ENCODE measurements around the gene THAP5.
A peak's percentile ranks its signal among the peaks of the same experiment; 100 is the strongest.

The THAP5 gene, protein sequence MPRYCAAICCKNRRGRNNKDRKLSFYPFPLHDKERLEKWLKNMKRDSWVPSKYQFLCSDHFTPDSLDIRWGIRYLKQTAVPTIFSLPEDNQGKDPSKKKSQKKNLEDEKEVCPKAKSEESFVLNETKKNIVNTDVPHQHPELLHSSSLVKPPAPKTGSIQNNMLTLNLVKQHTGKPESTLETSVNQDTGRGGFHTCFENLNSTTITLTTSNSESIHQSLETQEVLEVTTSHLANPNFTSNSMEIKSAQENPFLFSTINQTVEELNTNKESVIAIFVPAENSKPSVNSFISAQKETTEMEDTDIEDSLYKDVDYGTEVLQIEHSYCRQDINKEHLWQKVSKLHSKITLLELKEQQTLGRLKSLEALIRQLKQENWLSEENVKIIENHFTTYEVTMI

DNA sequence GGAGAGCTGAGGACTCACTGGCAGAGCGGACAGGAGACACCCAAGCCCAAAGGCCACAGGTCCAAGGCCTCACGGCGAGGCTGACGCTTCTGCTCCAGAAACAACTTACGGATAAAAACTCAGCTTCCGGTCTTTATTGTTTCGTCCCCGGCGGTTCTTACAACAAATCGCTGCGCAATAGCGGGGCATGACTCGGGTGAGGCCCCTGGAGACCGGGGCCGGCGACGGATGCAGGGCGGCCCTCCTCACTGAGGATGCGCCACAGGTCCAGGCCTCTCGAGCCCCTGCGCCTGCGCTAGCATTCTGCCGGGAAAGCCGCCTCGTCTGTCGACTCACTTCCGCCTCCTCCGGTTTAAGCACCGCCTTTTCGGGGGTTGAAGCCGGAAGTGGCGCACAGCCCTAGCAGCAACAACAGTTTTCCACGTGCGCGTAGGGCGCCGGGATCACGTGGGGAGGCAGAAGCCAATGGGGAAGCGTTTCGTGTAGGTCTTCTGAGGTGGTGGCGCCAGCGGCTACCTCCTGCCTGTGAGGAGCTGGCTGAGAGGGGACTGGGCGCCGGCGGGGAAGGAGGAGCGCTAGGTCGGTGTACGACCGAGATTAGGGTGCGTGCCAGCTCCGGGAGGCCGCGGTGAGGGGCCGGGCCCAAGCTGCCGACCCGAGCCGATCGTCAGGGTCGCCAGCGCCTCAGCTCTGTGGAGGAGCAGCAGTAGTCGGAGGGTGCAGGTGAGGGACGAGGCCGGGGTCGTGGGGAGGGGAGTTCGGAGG lies at the start of gene THAP5, which contains the start of gene DNAJB9:
TSS of gene THAP5 (minus strand) at position 326 of the 765 bp plus-strand sequence. CDS start at position 189, 137 bp downstream.
TSS of gene DNAJB9 (plus strand) at position 494 of the 765 bp plus-strand sequence. CDS start 1,853 bp downstream, outside the sequence.
- DNase-seq: peak; percentile 98

DNA sequence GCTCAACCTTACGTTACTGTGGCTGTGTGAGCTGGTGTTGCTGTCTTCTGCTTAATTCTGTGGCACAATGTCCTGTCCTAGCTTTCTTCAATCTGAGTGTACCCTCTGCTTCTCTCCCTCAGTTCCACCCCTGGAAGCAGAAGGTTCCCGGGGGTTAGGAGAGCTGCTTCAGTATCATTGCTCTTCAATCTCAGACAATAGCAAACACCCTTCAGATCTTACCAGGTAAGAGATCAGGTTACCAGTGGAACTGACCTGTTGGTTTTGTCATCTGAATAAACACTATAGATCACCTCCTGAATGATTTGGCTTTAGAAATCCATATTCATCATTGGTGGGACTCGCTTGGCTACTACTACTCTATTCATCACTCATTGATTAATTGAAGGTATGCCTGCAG lies 48.5 kb upstream of the THAP5 start:
- DNase-seq: no peak

DNA sequence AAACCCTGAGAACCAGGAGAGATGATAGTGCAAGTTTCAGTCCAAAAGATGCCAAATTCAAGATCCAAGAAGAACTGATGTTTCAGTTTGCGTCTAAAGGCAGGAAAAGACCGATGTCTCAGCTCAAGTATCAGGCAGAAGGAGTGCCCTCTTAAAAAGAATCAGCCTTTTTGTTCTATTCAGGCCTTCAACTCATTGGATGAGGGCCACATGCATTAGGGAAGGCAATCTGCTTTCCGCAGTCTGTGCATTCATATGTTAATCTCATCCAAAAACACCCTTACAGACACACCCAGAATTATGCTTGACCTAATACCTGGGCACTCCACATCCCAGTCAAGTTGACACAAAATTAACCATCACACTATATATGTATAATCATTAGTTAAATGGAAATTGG lies 45.4 kb upstream of the THAP5 start:
- DNase-seq: no peak

DNA sequence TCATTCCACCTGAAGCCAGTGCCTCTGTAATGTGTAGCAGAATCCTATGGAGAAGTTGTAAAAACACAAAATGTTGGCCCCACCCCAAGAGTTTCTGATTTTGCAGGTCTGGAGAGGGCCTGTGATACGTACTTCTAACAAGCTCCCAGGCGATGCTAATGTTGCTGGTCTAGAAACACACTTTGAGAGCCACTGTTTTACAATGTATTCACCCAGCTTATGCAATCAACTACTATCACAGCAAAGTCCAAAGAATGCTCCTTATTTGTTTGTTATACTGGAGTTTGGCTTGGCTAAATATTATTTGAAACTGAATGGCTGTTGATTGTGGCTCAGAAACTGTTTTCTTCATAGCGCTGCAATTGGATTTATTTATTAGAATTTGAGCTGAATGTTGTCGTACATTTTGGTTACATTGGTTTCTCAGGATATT lies 44.5 kb upstream of the THAP5 start:
- DNase-seq: no peak

DNA sequence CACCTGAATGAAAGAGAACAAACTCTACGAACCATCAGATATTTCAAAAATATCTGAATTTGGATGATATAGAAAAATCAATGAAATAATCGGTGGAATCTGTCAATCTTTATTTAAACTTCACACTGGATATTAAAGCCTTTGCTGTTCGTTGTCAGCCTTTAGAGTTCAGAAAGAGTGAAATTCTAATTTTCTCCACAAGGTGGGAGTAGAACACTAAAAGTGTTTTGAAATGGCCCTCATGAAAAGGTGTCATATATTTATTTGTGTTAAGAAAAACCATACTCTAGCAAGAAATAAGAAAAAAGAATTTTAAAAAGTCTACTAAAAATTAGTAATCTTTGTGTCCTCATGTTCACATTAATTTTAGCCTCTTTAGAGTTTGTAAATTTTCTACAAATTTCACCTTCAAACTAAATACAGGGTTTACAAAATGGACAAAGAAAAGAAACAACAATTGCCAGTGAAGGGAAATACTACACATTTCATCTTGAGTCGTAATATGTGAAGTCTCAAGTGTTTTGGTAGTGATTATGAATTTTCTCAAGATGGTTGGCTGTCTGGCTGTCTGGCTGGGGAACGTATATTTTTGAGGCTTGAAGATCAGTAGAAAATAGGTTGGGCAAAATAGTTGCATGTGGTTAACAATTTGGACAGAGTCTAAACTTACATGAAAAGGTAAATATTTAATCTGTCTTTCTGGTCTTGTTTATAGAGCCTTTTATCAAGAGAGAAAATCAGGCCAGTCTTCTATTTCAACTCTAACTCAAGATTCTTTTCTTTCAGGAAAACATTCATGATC lies 43.8 kb upstream of the THAP5 start:
- peak in 1 of 2 experiments; percentile 37 for DNase-seq

DNA sequence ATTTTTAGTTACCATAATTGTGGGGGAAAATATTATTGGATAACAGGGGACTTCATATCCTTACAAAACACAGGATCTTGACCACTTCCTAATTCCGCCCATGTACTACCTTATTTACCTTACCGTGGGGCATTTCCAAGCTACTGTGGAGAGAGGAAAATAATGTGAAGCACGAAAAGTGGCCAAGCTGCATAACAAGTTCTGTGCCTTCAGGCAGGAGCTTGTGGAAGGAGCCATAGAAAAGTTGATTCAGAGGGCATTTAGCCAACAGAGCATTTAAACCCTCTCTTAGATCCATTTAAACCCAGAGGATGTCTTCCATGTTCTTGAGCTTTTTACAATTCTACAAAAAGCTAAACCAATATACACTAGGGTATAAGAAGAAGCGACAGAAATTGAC lies 41.8 kb upstream of the THAP5 start:
- DNase-seq: no peak

DNA sequence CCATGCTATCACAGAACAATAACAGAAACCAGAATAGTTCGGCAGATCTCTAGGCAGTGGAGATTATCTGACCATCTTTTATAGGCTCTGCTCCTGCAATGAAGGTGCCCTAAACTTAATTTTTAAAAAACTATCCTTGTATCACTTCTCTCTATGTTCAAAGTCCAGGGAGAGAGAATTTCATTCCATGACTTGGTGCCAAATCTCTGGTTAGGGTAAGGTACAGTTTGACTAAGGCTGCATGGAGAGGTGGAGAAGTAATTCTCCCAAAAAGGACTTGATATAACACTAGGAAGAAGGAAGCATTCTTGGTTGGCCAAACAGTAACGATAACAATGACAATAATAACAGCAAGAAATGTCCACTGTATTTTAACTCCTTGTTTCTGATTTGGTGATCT lies 40.1 kb upstream of the THAP5 start:
- DNase-seq: no peak

DNA sequence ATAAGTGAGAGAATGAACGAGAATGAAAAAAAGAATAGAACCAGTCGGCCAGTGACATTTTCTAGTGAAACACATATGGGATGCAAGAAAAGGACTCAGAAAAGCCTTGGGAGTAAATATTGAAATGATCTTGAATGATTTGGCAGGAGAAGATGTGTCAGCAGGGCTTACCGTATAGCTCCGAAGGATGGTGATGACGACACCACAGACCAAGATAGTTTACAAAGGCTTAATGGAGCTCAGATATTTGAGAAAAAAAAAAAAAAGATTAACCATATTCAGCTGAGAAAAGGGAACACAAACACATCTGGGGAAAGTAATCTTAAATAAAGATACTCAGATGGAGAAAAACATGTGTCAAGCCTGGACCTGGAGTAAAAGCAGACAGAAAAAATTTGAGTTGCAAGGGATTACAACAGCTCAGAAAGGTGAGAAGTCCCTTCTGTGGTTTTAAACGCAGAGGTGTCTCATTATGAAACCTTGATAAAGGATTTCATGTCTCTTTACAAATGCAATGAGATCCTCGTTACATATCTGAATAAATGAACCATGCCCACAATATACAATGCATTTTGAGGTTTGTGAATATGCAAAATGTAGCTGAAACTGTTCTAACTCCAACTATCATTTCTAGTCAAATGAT lies 36.2 kb upstream of the THAP5 start:
- DNase-seq: no peak

DNA sequence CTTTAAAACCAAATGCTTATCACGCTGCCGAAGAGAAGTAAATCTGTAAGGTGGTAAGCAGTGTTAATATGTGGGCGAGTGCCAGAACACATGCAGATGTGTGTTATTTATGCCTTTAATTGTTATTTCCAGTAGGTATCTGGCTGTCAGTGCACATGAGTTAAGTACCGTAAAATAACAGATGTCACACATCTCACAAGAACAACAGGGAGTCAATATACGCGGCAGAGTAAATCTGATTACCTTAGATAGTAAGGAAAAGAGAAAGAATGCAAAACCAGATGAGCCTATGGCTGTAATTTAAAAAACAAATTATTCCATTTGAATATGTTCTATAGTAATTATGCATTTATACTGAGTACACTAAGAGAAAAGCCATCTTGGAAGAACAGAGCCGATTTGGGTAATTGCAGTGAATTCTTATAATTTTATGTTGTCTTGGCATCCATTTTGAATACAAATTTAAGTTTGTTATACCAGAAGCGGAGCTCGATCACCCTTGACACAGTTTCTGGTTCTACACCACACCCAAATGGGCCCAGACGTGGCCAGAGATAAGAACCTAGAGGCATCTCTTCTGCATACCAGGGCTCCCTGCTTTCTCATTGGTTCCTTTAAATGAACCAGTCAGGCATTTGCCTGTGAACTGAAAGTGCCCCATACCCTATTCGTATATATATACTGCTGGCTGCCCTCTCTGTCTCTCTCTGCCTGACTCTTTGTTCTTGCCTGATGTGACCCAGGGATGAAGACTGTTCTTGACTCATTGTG lies 35.0 kb upstream of the THAP5 start:
- no peak for DNase-seq

DNA sequence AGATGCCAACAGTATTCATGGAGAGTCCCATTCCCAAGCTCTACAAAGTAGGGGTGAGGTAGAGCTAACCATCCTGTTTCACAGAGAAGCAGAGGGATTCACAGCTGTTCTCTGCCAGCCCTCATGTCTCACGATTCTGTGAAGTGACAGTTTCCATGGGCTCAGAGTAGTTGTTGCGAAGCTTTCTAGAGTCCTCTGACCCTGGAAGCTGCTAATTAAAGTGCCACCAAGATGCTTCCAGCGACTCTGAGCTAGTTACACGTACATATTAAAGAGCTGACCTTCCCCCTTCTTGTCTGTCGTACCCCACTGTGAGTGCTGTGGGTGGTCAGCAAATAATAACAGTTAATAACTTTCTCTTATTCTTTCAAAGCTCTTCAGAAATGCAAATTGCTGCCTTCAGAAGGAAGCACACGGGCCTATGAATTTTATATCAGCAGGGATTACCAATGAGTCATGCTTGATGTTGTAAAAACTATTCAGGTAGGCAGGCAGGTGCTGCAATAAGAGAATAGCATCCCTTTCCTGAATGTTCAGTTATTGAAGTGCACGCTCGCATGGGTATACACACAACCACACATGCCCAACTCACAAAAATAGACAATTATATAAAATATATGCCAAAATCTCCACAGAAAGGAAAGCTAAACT lies 34.3 kb upstream of the THAP5 start:
- DNase-seq: no peak

DNA sequence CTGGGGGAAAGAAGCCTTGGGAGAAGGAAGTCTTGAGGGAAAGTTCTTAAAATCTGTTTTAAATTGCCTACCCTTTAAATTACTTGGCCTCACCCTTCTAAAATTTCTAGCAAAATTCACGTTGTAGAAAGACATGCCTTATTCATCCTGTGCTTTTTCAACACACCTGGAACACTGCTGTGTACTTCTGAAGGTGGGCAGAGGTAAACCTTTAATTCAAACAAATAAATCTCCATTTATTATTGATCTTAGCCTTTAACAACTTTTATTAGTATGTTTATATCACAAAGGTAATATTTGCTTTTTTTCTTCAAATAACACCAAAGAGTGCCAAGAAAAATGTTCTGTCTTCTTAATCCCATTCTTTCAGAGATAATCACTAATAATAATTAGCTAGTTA lies 30.9 kb upstream of the THAP5 start:
- no peak for DNase-seq

DNA sequence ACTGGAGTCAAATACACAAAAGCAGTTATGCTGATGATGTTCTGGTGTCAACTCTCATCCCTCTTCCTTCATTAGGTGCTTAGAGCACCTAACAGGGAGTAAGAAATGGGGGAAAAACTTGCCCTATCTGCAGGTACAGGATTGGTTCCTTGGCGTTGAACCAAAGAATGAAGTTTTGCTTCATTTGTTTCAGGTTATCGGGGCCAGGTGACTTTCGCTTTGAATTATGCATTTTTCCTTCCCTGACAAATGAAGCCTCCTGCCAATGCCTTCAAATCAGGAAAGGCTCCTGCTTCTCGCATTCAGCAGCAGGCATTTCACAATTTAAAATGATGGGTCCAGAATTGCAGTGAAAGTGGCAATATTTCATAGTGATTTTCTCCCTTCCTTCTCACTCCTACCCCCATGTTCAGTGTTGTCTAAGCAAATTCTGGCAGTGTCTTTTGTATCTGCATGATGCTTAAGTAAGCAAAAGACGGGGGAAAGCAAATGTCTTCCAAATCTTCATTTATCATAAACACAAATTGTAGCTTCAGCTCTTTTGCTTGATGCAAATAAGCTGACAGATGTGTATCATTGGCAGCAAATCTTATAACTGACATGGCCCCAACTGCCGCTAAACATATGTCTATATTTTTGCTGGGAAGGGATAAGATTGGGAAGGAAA lies 29.5 kb upstream of the THAP5 start:
- DNase-seq: no peak

DNA sequence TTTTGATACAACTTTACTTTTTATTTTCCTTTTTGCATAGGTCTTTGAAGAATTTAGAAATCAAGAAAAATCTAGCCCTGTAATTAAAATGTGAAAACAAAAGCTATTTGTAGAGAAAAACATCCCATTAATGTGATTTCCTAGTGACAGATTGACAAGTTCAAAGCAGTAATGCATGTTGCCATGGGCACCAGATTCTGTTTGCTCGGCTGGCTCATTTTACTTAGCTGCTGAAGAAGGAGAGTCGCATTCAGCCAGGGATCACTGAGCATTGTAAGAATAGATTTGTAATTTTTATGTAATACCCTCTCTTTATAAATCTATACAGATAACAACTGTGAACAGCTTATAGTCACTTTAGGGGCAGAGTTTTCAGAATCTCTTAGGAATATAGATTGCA lies 28.6 kb upstream of the THAP5 start:
- no peak for DNase-seq

DNA sequence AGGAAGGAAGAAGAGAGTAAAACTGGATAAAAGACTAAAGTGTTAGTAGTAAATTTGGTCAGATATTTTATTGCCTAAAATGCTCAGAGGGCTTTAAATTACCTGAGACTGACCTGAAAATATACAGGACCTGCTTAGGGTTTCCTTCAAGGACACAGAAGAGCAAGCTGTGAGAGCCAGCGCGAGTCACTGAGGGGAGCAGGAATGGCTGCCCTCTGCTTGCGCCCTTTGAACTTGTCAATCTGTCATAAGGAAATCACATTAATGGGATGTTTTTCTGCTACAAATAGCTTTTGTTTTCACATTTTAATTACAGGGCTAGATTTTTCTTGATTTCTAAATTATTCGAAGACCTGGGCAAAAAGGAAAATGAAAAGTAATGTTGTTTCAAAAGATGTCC lies 27.1 kb upstream of the THAP5 start:
- no peak for DNase-seq

DNA sequence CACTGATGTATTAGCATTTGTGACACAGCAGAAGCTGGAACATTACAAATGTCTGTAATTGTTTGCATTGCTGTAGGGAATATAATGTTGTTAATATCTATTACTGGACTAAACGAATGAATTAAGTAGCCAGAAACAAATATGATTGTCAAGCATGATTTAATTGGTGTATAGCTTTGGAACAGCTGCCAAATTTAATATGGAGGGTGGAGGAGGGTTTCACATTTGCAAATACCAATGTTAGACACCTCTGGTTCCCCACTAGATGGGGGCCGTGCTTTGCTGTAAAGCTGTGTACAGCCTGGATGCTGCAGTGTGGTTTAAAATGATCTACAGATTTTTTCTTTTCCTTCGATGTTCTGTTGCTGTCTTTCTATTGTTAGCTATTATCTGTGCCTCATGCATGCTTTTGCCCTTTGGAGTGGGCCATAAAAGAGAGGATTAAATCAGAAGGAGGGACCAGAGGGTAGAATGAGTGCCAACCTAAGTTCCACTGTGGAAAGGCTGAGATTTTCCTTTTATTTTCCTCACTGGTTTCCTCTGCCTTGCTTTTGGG lies 23.2 kb upstream of the THAP5 start:
- no peak for DNase-seq

DNA sequence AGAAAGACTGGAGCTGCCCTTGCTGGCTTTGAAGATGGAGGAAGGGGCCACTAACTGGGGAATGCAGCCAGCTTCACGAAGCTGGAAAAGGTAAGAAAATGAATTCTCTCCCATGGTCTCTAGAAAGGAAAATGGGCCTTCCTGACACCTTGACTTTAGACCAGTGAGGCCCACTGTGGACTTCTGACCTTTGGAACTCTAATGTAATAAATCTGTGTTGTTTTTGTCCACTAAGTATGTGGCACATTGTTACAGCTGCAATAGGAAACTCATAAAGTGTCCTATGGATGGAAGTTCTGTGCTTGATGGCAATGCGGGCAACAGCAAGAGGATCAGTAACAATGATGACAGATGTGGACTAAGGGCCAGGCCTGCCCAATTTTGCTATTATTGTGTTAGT lies 21.1 kb upstream of the THAP5 start:
- no peak for DNase-seq

DNA sequence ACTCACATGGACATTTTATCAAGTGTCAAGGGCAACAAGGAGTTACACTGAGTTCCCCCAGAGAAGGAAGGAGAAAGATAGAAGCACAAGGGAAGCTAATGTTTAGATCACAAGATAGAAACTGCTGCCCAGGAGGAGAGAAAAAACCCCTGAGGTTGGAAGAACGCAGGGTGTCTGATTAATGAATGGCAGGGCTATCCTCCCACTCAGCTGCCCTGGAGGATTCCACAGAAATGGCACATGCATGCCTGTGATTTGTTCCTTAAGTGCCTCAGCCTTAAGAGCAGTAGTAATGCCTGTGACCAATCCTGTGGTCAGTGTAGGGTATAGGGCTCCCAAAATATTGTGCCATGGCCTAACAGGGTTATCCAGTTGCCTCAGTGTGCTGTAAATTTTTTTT lies 20.4 kb upstream of the THAP5 start:
- no peak for DNase-seq

DNA sequence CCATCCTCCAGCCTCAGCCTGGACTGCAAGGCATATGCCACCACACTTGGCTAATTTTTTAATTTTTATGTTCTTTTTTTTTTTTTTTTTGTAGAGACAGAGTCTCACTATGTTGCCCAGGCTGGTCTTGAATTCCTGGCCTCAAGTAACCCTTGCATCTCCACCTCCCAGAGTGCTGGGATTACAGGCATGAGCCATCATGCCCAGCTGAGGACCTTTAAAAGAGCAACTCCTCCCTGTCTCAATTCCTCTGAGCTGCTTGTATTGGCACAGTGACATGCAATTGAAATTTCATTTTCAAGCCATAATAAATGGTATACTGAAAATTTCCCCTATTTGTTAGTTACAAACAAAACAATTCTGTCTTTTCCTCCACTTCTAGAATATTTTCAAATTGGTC lies 19.7 kb upstream of the THAP5 start:
- no peak for DNase-seq

DNA sequence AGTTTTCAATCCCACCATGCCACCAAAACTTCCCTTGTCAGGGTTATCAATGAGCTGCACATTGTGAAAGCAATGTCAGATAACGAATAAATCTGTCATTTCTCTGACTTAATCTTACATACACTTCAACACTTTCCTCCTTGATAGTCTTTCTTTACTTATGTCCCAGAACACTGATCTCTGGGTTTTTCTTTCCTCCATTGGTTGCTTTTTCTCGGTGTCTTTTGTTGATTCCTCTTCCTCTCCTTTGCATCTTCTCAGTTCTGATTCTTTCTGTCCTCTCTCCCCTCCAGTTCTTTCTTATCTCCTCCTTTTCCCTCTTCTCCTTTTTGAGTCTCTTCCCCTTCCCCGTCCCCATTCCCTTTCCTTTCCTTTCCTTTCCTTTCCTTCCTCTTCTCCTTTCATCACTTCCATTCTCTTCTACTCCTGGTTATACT lies 16.8 kb upstream of the THAP5 start:
- DNase-seq: no peak

DNA sequence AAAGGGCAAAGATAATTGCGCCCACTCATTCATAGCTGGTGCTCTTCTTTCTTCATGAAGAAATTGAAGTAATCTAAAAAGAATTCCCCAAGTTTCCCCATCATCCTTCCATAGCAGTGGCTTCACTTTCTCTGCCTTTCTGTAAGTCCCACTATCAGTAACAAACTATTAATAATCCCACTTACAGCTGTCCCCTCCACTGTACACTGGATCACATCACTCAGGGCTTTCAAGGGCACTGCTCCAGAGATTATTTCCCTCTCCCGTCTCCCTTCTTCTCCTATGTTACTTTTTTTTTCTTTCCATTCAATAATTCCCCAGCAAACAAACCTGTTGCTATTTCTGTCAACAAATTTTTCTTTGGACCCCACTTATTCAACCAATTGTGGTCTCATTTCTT lies 16.3 kb upstream of the THAP5 start:
- DNase-seq: no peak

DNA sequence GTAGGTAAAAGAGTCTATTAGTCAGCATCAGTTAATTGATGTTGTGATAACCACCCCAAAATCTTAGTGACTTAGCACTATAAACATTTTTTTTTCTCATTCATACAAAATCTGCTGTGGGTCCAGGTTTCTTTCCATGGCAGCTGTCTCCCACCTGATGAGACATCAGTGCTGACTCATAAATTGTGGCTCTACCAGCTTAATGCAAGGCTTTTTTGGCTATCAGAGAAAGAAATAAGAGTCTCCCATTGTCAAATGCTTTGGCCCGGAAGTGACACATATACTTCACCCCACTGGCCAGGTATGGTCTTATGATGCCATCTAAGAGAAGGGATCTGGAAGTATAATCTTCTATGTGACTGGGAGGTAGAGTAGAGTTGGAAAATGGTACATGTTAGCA lies 14.7 kb upstream of the THAP5 start:
- DNase-seq: no peak

Measured in SW 1271 (cell line).